KMS-11 (cell line): ENCODE measurements around the gene PIP4K2A.
A peak's percentile ranks its signal among the peaks of the same experiment; 100 is the strongest.

ENCODE experiments used
- H2AFZ ChIP-seq: fragments of 200-600 bp; sonication (generic); 2 replicates; pipeline ENCODE4 v1.6.1; 2016; ENCODE audit warnings: antibody characterized with exemption, mixed run types, low read depth
- H3K27ac ChIP-seq: fragments of 200-600 bp; sonication (generic); 2 replicates; pipeline ENCODE4 v1.6.1; 2016; ENCODE audit warnings: mild to moderate bottlenecking, mixed run types
- H3K27me3 ChIP-seq: fragments of 200-600 bp; sonication (generic); 2 replicates; pipeline ENCODE4 v1.6.1; 2017; ENCODE audit warnings: mild to moderate bottlenecking, low read depth, mixed run types, moderate library complexity; ENCODE audit not compliant: insufficient read depth
- H3K36me3 ChIP-seq: fragments of 200-600 bp; sonication (generic); 2 replicates; pipeline ENCODE4 v1.6.1; 2017; ENCODE audit warnings: mild to moderate bottlenecking, mixed run types; ENCODE audit not compliant: insufficient read depth
- H3K4me1 ChIP-seq: fragments of 200-600 bp; sonication (generic); 2 replicates; pipeline ENCODE4 v1.6.1; 2016; ENCODE audit warnings: mild to moderate bottlenecking, low read depth, mixed run types; ENCODE audit not compliant: poor library complexity, severe bottlenecking
- H3K4me2 ChIP-seq: fragments of 200-600 bp; sonication (generic); 2 replicates; pipeline ENCODE4 v1.7.0; 2016; ENCODE audit warnings: mild to moderate bottlenecking, mixed run types
- H3K4me3 ChIP-seq: fragments of 200-600 bp; sonication (generic); IDR thresholded peaks from 2 replicates; pipeline ENCODE4 v1.6.1; 2017; ENCODE audit warnings: low read depth, low read length, mixed read lengths; ENCODE audit not compliant: insufficient read depth
- H3K79me2 ChIP-seq: fragments of 200-600 bp; sonication (generic); 2 replicates; pipeline ENCODE4 v1.6.1; 2016; ENCODE audit warnings: low read depth, mixed run types; ENCODE audit not compliant: insufficient read depth
- H3K9ac ChIP-seq: fragments of 200-600 bp; sonication (generic); 2 replicates; pipeline ENCODE4 v1.6.1; 2016; ENCODE audit warnings: mild to moderate bottlenecking, mixed run types
- H4K20me1 ChIP-seq: fragments of 200-600 bp; sonication (generic); 2 replicates; pipeline ENCODE4 v1.6.1; 2016; ENCODE audit warnings: mild to moderate bottlenecking, mixed run types; ENCODE audit not compliant: insufficient read depth
- CTCF ChIP-seq: fragments of 200-600 bp; sonication (generic); conservative IDR thresholded peaks from 2 replicates; pipeline ENCODE4 v1.6.1; 2017; ENCODE audit warnings: low read depth, mild to moderate bottlenecking, antibody characterized with exemption, low read length, moderate library complexity, mixed read lengths

PIP4K2A gene

DNA sequence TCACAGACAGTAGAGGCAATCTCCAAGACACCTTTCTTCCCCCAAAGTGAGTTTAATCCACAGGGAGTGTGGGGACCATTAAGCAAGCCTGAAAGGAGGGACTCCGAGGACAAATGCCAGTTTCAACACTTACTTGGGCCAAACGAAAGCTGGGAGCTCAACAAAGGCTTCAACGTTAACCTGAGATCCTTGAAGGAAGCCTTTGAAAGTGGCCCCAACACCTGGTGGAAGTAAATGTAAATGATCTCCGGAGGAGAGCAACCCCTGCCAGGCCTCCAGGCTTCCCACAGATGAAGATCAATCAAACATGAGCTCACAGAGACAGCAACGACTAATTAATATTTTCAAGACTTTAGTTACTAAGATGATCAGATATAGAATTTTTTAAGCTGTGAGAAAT, 103.8 kb downstream of the PIP4K2A start:
- Histone ChIP-seq H4K20me1 (no peaks in the 10 kb centered on the region), H3K36me3 (peaks cover 4% of the 10 kb centered on the region; the same call in 1 of the 2 replicates), H2AFZ (no peak overlapping the region), H3K4me2 (no peak overlapping the region), H3K79me2 (peaks cover 27% of the 10 kb centered on the region; the same call in 1 of the 2 replicates), H3K4me1 (peaks cover 37% of the 10 kb centered on the region), H3K27ac (no peak overlapping the region), H3K27me3 (no peaks in the 10 kb centered on the region), H3K9ac (no peak overlapping the region), H3K4me3 (no peak overlapping the region)
- TF ChIP-seq CTCF = no peak

DNA sequence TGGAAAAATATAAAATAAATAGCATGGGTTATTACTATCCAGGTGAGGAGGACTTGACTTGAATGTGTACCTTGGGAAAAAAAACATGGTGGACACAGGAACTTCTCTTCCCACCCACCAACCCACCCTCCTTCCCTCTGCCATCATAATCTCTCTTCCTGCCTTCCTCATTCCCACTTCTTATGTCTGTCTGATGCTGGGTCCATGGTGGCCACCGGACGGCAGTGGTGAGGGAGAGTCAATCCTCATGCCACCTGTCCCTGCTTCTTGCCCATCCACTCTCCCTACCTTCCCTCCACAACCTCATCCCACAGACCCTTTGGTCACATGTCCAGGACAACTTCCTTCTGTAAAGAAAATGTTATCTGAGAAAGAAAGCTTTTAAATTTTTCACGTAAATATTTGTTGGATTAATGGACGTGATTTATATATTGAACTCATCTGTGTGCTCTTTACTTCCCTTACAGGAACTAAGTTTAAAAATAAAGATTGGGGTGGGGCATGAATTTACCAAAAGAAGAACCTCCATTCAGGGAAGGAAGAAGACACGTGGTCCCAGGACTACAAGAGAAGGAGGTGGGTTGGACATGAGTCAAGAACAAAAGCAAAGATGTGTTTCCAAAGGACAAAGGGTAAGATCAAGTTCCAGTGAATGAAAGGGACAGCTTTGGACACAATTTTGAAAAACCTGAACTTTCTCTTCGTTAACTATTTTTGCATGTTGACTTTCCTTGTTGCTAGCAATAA, 104.5 kb downstream of the PIP4K2A start:
- H3K79me2 ChIP-seq = peaks cover 23% of the 10 kb centered on the region; the same call in 1 of the 2 replicates
- no peak for TF ChIP-seq CTCF
- peaks cover 4% of the 10 kb centered on the region; the same call in 1 of the 2 replicates for H3K36me3 ChIP-seq
- peaks cover 39% of the 10 kb centered on the region for H3K4me1 ChIP-seq
- no peaks in the 10 kb centered on the region for H4K20me1 ChIP-seq
- H3K4me2 ChIP-seq = no peak overlapping the region
- H3K4me3 ChIP-seq = no peak overlapping the region
- no peaks in the 10 kb centered on the region for H3K27me3 ChIP-seq
- no peak overlapping the region for H3K9ac ChIP-seq
- H3K27ac ChIP-seq = no peak overlapping the region
- H2AFZ ChIP-seq = no peak overlapping the region

- peaks cover 23% of the 10 kb centered on the region; the same call in 1 of the 2 replicates for H3K79me2 ChIP-seq
- H3K4me3 ChIP-seq = no peak overlapping the region
- H4K20me1 ChIP-seq = no peaks in the 10 kb centered on the region
- H3K27me3 ChIP-seq = no peaks in the 10 kb centered on the region
- H3K4me2 ChIP-seq = no peak overlapping the region
- no peak overlapping the region for H3K27ac ChIP-seq
- H2AFZ ChIP-seq = no peak overlapping the region
- no peak overlapping the region for H3K9ac ChIP-seq
- H3K4me1 ChIP-seq = peaks cover 39% of the 10 kb centered on the region
- TF ChIP-seq CTCF = no peak
- H3K36me3 ChIP-seq = peaks cover 4% of the 10 kb centered on the region; the same call in 1 of the 2 replicates
Measured at GRCh38 chr10:22609251-22609650, 105.1 kb downstream of the PIP4K2A start.

GRCh38 chr10:22607261-22607660, 107.1 kb downstream of the PIP4K2A start:
- no peak for TF ChIP-seq CTCF
- Histone ChIP-seq H3K79me2 (peaks cover 22% of the 10 kb centered on the region; the same call in 1 of the 2 replicates), H3K27me3 (no peaks in the 10 kb centered on the region), H3K4me2 (peak overlapping the region; percentile 29; the same call in 1 of the 2 replicates), H4K20me1 (no peaks in the 10 kb centered on the region), H3K36me3 (peaks cover 4% of the 10 kb centered on the region; the same call in 1 of the 2 replicates), H3K4me1 (peaks cover 39% of the 10 kb centered on the region), H2AFZ (no peak overlapping the region), H3K4me3 (no peak overlapping the region), H3K27ac (no peak overlapping the region), H3K9ac (no peak overlapping the region)
